Esophagus squamous epithelium (tissue), 4 donors: ENCODE data around the gene CTPS1.

Experiments
- POLR2A ChIP-seq, 4 donors: fragments of 450-650 bp; IDR thresholded peaks; one replicate each; pipeline ENCODE4 v1.6.1; 2017; ENCODE audit warnings: antibody characterized with exemption in 4 of 4, mild to moderate bottlenecking in 4 of 4, moderate library complexity in 3 of 4
- TF ChIP-seq, protein P1 (sequence below), 6 experiments: fragments of 450-650 bp in 4 of 6; fragments of 200-600 bp in 2 of 6; sonication (generic) in 2 of 6; IDR thresholded peaks; one replicate each; pipeline ENCODE4 v1.5.1; 2016 to 2019; ENCODE audit warnings: antibody characterized with exemption in 6 of 6, mild to moderate bottlenecking in 4 of 6, moderate library complexity in 4 of 6

DNA sequence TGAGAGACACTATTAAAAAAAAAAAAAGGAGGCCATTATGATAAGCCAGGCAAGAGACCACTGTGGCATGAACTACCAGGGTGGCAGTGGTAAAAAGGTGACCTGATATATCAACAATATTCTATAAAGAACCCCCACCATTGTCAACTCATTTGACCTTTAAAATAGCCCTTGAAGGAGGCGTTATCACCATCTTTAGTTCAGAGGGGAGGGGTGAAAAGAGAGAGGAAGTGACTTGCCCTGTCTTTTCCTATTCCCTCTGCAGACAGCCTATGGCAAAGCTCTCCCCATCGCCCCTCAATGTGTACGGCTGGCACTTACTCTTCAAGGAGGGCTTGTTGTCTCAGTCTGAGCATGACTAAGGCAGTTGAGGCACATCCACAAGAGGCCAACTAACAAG, 53.8 kb downstream of the CTPS1 start:
- TF ChIP-seq, protein P1, sequence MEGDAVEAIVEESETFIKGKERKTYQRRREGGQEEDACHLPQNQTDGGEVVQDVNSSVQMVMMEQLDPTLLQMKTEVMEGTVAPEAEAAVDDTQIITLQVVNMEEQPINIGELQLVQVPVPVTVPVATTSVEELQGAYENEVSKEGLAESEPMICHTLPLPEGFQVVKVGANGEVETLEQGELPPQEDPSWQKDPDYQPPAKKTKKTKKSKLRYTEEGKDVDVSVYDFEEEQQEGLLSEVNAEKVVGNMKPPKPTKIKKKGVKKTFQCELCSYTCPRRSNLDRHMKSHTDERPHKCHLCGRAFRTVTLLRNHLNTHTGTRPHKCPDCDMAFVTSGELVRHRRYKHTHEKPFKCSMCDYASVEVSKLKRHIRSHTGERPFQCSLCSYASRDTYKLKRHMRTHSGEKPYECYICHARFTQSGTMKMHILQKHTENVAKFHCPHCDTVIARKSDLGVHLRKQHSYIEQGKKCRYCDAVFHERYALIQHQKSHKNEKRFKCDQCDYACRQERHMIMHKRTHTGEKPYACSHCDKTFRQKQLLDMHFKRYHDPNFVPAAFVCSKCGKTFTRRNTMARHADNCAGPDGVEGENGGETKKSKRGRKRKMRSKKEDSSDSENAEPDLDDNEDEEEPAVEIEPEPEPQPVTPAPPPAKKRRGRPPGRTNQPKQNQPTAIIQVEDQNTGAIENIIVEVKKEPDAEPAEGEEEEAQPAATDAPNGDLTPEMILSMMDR (IDR thresholded peaks at IDR 0.05), result no peak
- no peak for TF ChIP-seq POLR2A (IDR thresholded peaks at IDR 0.05)
